Osteoblast (primary cell): Measurements from ENCODE around the gene DNAJC11. TPM values are rescaled to one million over a fixed set of nuclear protein-coding genes. Genes with fewer than 3 reads are reported as not detected.
"Not testable (repeated sequence)": the region's sequence is repeated elsewhere in the genome, so short reads cannot be mapped to it uniquely, and the experiment has no call there.

Experiments used
- DNase-seq: peaks from one replicate; pipeline ENCODE4 v3.0.0; 2011; ENCODE audit warnings: low spot score, mixed read lengths; ENCODE audit not compliant: insufficient read length; ENCODE audit errors: missing footprints
- H2AFZ ChIP-seq: 2 replicates; pipeline ENCODE4 v1.6.0; 2011; ENCODE audit warnings: mild to moderate bottlenecking, low read length
- H3K27ac ChIP-seq: 2 replicates; pipeline ENCODE4 v1.5.1; 2011; ENCODE audit warnings: mild to moderate bottlenecking, low read depth, low read length, moderate library complexity
- H3K27me3 ChIP-seq: 2 replicates; pipeline ENCODE4 v1.6.0; 2012; ENCODE audit warnings: mild to moderate bottlenecking, control low read depth, inconsistent platforms, low read length, moderate library complexity; ENCODE audit not compliant: insufficient read depth
- H3K36me3 ChIP-seq: 2 replicates; pipeline ENCODE4 v1.5.1; 2011; ENCODE audit warnings: mild to moderate bottlenecking, low read length, control low read depth, moderate library complexity; ENCODE audit not compliant: insufficient read depth
- H3K4me1 ChIP-seq: 2 replicates; pipeline ENCODE4 v1.5.1; 2011; ENCODE audit warnings: mild to moderate bottlenecking, low read length, control low read depth, moderate library complexity; ENCODE audit not compliant: insufficient read depth
- H3K4me2 ChIP-seq: 2 replicates; pipeline ENCODE4 v1.6.0; 2011; ENCODE audit warnings: mild to moderate bottlenecking, low read length; ENCODE audit not compliant: insufficient read depth
- H3K4me3 ChIP-seq: fragments of 200-600 bp; sonication (generic); 3 replicates; pipeline ENCODE4 v1.5.1; 2012; ENCODE audit warnings: mild to moderate bottlenecking, low read length, inconsistent platforms; ENCODE audit not compliant: insufficient read depth
- H3K79me2 ChIP-seq: 2 replicates; pipeline ENCODE4 v1.6.0; 2012; ENCODE audit warnings: mild to moderate bottlenecking, low read length, control low read depth, inconsistent platforms; ENCODE audit not compliant: insufficient read depth
- H3K9me3 ChIP-seq: 2 replicates; pipeline ENCODE4 v1.5.1; 2011; ENCODE audit warnings: low read depth, low read length, control low read depth
- H4K20me1 ChIP-seq: 2 replicates; pipeline ENCODE4 v1.6.0; 2012; ENCODE audit warnings: mild to moderate bottlenecking, low read length, control low read depth; ENCODE audit not compliant: insufficient read depth
- total RNA-seq: library from RNA; depleted of rRNA; stranded (reverse); fragments of >200 nt; gene quantifications from 2 replicates; pipeline ENCODE4 v1.2.3, GENCODE V29; 2012
- TF ChIP-seq, protein P1 (sequence below): IDR thresholded peaks from 2 replicates; pipeline ENCODE4 v1.5.1; 2011; ENCODE audit warnings: mild to moderate bottlenecking, low read depth, low read length, moderate library complexity; ENCODE audit errors: extremely low read depth

DNAJC11 gene
- total RNA-seq, 1 donor: 26.8 TPM

DNA sequence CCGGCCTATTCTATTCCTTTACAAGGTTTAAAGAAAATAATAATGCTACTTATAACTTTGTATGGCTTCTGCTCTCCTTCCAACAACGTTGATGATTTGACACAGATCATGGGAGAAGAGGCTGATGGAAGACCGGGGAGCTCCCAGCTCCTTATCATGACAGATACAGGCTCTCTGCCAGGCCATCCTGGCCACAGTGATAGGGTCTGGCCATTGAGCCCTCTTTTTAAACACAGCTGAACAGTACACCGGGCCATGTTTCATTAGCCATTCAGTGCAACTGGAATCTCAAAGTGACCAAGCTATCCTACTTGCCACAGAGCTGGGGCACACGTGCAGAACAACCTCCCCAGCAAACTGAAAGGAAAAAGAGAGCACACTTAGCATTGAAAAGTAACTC is 34.9 kb downstream of the DNAJC11 start:
- TF ChIP-seq, protein P1, sequence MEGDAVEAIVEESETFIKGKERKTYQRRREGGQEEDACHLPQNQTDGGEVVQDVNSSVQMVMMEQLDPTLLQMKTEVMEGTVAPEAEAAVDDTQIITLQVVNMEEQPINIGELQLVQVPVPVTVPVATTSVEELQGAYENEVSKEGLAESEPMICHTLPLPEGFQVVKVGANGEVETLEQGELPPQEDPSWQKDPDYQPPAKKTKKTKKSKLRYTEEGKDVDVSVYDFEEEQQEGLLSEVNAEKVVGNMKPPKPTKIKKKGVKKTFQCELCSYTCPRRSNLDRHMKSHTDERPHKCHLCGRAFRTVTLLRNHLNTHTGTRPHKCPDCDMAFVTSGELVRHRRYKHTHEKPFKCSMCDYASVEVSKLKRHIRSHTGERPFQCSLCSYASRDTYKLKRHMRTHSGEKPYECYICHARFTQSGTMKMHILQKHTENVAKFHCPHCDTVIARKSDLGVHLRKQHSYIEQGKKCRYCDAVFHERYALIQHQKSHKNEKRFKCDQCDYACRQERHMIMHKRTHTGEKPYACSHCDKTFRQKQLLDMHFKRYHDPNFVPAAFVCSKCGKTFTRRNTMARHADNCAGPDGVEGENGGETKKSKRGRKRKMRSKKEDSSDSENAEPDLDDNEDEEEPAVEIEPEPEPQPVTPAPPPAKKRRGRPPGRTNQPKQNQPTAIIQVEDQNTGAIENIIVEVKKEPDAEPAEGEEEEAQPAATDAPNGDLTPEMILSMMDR: no peak
- H3K36me3 ChIP-seq: peaks cover 23% of the 10 kb centered on the region

DNA sequence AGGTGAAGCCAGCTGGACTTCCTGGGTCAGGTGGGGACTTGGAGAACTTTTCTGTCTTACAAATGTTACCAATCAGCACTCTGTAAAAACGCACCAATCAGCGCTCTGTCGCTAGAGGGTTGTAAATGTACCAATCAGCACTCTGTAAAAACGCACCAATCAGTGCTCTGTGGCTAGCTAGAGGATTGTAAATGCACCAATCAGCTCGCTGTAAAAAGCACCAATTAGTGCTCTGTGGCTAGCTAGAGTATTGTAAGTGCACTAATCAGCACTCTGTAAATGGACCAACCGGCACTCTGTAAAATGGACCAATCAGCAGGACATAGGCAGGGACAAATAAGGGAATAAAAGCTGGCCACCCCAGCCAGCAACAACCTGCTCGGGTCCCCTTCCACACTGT is 39.1 kb downstream of the DNAJC11 start:
- not testable (repeated sequence) for H2AFZ ChIP-seq, H3K4me2 ChIP-seq, H3K27me3 ChIP-seq, H3K4me3 ChIP-seq, H3K27ac ChIP-seq, DNase-seq, H4K20me1 ChIP-seq, H3K4me1 ChIP-seq, H3K9me3 ChIP-seq, H3K79me2 ChIP-seq
- H3K36me3 ChIP-seq: peaks cover 19% of the 10 kb centered on the region

More for the DNA sequence above, 34.9 kb downstream of the DNAJC11 start:
- H3K79me2 ChIP-seq: peaks cover 2% of the 10 kb centered on the region
- H2AFZ ChIP-seq: no peak overlapping the region
- H3K4me2 ChIP-seq: no peak overlapping the region
- peaks cover 2% of the 10 kb centered on the region for H4K20me1 ChIP-seq
- H3K4me1 ChIP-seq: no peaks in the 10 kb centered on the region
- H3K27ac ChIP-seq: no peak overlapping the region
- DNase-seq: no peak
- H3K27me3 ChIP-seq: no peaks in the 10 kb centered on the region
- H3K4me3 ChIP-seq: no peak overlapping the region
- H3K9me3 ChIP-seq: no peaks in the 10 kb centered on the region

DNA sequence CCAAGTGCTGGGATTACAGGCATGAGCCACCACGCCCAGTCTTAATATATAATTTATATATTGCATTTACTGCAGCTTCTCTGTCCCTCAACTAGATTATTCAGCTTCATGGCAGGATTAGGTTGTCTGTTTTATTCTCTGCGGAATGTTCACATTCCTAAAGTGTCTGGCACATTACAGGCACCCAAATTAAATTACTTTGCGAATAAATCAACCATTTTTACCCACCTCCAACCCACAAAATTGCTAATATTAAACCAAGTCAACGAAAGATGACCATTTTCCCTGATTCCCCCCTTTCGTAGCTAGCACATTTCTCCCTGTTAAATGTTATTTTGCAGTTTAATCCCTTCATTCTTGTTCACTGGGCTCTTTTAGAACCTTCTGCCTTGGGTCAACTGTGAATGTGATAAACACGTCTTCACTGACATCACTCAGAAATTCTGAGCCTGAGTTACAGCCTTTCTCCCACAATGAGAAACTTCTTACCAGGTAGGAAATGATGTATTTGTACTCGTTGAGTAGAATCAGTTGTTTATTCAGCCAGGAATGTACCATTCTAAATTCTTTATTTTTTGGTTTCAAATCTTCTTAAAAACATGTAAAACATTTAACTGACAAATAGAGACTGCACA is 41.1 kb downstream of the DNAJC11 start:
- DNase-seq: no peak
- Histone ChIP-seq H3K27ac (no peak overlapping the region), H2AFZ (no peak overlapping the region), H3K27me3 (no peaks in the 10 kb centered on the region), H3K4me1 (no peaks in the 10 kb centered on the region), H3K9me3 (no peaks in the 10 kb centered on the region), H3K4me2 (no peak overlapping the region), H3K36me3 (peaks cover 4% of the 10 kb centered on the region), H3K4me3 (no peak overlapping the region), H4K20me1 (peaks cover 2% of the 10 kb centered on the region), H3K79me2 (peaks cover 5% of the 10 kb centered on the region)
- TF ChIP-seq, protein P1: no peak

DNA sequence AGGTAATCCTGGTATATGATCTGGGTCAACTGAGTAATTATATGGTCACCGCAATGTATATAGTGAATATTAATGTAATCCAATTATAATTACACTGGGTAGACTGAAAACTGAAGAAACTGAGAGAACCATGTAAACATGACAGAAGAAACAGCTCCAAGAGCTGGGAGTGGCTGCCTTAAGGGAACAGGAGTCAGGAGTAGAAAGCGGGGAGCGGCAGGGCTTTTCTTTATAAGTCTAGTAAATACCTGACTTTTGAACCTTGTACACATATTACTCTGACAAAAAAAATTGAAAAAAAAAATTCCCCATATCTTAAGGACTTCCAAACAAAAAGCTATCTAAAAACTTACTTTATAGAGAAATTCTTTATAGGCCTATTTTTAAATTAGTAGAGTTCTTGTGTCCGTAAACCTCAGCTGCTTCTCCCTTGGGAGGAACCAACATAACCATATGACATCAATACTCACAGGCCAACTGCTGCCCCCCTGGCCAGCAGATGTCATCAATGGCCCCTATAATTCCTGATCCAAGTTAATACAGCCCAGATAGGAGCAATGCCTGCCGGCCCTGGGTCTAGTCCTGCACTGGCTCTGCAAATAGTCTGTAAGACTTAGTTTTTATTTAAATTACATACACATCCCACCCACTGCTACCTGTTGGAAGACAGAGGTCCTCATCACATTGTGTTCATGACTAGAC is 43.1 kb downstream of the DNAJC11 start:
- Histone ChIP-seq H3K9me3 (no peaks in the 10 kb centered on the region), H3K27me3 (no peaks in the 10 kb centered on the region), H3K79me2 (peaks cover 3% of the 10 kb centered on the region), H3K4me3 (no peak overlapping the region), H3K27ac (no peak overlapping the region), H3K36me3 (peaks cover 8% of the 10 kb centered on the region), H3K4me2 (no peak overlapping the region), H4K20me1 (peaks cover under 1% of the 10 kb centered on the region), H2AFZ (no peak overlapping the region), H3K4me1 (no peaks in the 10 kb centered on the region)
- DNase-seq: no peak
- TF ChIP-seq, protein P1: no peak
